Measurements from ENCODE around the gene CCL26.

DNA sequence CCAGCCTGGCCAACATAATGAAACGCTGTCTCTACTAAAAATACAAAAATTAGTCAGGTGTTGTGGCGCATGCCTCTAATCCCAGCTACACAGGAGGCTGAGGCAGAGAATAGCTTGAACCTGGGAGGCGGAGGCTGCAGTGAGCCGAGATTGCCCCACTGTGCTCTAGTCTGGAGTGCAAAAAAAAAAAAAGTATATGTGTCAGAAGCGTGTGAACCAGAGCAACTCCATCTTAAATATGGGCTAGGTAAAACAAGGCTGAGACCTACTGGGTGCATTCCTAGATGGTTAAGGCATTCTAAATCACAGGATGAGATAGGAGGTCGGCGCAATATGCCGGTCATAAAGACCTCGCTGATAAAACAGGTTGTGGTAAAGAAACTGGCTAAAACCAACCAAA is 35.4 kb upstream of the CCL26 start:
- TF ChIP-seq, protein P1, sequence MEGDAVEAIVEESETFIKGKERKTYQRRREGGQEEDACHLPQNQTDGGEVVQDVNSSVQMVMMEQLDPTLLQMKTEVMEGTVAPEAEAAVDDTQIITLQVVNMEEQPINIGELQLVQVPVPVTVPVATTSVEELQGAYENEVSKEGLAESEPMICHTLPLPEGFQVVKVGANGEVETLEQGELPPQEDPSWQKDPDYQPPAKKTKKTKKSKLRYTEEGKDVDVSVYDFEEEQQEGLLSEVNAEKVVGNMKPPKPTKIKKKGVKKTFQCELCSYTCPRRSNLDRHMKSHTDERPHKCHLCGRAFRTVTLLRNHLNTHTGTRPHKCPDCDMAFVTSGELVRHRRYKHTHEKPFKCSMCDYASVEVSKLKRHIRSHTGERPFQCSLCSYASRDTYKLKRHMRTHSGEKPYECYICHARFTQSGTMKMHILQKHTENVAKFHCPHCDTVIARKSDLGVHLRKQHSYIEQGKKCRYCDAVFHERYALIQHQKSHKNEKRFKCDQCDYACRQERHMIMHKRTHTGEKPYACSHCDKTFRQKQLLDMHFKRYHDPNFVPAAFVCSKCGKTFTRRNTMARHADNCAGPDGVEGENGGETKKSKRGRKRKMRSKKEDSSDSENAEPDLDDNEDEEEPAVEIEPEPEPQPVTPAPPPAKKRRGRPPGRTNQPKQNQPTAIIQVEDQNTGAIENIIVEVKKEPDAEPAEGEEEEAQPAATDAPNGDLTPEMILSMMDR (IDR thresholded peaks at IDR 0.05) = no peak
- no peak for TF ChIP-seq POLR2A (IDR thresholded peaks at IDR 0.05)
